ENCODE data around the gene RBM44.
"Not testable (repeated sequence)": the region's sequence is repeated elsewhere in the genome, so short reads cannot be mapped to it uniquely, and the experiment has no call there.

The RBM44 gene

GRCh38 chr2:237866101-237866621 lies 67.6 kb downstream of the RBM44 start:
- DNase-seq (ENCODE audit: extremely low read depth, low read depth): no peak
- no peak for TF ChIP-seq CTCF (IDR thresholded peaks at IDR 0.05; ENCODE audit: low read depth, low read length, missing control alignments)
- H3K4me3 ChIP-seq (replicated peaks; ENCODE audit: low read depth, low read length): no peak overlapping the region

- no peak for DNase-seq (ENCODE audit: extremely low read depth, low read depth)
- H3K4me3 ChIP-seq (replicated peaks; ENCODE audit: low read depth, low read length): no peak overlapping the region
- TF ChIP-seq CTCF (IDR thresholded peaks at IDR 0.05; ENCODE audit: low read depth, low read length, missing control alignments): no peak
Observed at GRCh38 chr2:237867465-237867864, 68.9 kb downstream of the RBM44 start.

- H3K4me3 ChIP-seq (replicated peaks; ENCODE audit: low read depth, low read length); DNase-seq (ENCODE audit: extremely low read depth, low read depth): not testable (repeated sequence)
Observed at GRCh38 chr2:237868074-237868473, 69.5 kb downstream of the RBM44 start.

- no peak for TF ChIP-seq CTCF (IDR thresholded peaks at IDR 0.05; ENCODE audit: low read depth, low read length, missing control alignments)
- no peak overlapping the region for H3K4me3 ChIP-seq (replicated peaks; ENCODE audit: low read depth, low read length)
- no peak for DNase-seq (ENCODE audit: extremely low read depth, low read depth)
Observed at GRCh38 chr2:237868631-237869342, 70.2 kb downstream of the RBM44 start.

- DNase-seq (ENCODE audit: extremely low read depth, low read depth): no peak
- no peak overlapping the region for H3K4me3 ChIP-seq (replicated peaks; ENCODE audit: low read depth, low read length)
- TF ChIP-seq CTCF (IDR thresholded peaks at IDR 0.05; ENCODE audit: low read depth, low read length, missing control alignments): no peak
Observed at GRCh38 chr2:237869343-237870102, 70.9 kb downstream of the RBM44 start.

- TF ChIP-seq CTCF (IDR thresholded peaks at IDR 0.05; ENCODE audit: low read depth, low read length, missing control alignments): no peak
- no peak overlapping the region for H3K4me3 ChIP-seq (replicated peaks; ENCODE audit: low read depth, low read length)
Observed at GRCh38 chr2:237870126-237870525, 71.5 kb downstream of the RBM44 start.

More at GRCh38 chr2:237870126-237870525, 71.5 kb downstream of the RBM44 start:
- DNase-seq (ENCODE audit: extremely low read depth, low read depth): no peak
